ENCODE results near the gene MAPK12.
"Not testable (repeated sequence)": the region's sequence is repeated elsewhere in the genome, so short reads cannot be mapped to it uniquely, and the experiment has no call there.

The MAPK12 gene

GRCh38 chr22:50280708-50281383 lies 19.4 kb upstream of the MAPK12 start:
- DNase-seq = no peak

- no peak for DNase-seq
Measured at GRCh38 chr22:50280022-50280707, 18.7 kb upstream of the MAPK12 start.

- DNase-seq = no peak
Measured at GRCh38 chr22:50278956-50279619, 17.6 kb upstream of the MAPK12 start.

- no peak for DNase-seq
Measured at GRCh38 chr22:50278461-50278860, 17.0 kb upstream of the MAPK12 start.

GRCh38 chr22:50277761-50278160 lies 16.3 kb upstream of the MAPK12 start:
- no peak for DNase-seq

GRCh38 chr22:50276143-50276542 lies 14.7 kb upstream of the MAPK12 start:
- peak; percentile 65 for DNase-seq

GRCh38 chr22:50275181-50276055 lies 13.9 kb upstream of the MAPK12 start:
- DNase-seq = no peak

- DNase-seq = no peak
Measured at GRCh38 chr22:50274771-50275170, 13.3 kb upstream of the MAPK12 start.

GRCh38 chr22:50274311-50274710 lies 12.8 kb upstream of the MAPK12 start:
- DNase-seq = peak; percentile 41

- DNase-seq = not testable (repeated sequence)
Measured at GRCh38 chr22:50273781-50274180, 12.3 kb upstream of the MAPK12 start.

GRCh38 chr22:50273352-50273751 lies 11.9 kb upstream of the MAPK12 start:
- DNase-seq = not testable (repeated sequence)

- no peak for DNase-seq
Measured at GRCh38 chr22:50272044-50272802, 10.7 kb upstream of the MAPK12 start.

GRCh38 chr22:50271519-50271970 lies 10.1 kb upstream of the MAPK12 start:
- peak; percentile 26 for DNase-seq

- DNase-seq = peak; percentile 59
Measured at GRCh38 chr22:50270666-50271394, 9.3 kb upstream of the MAPK12 start.

GRCh38 chr22:50269970-50270665 lies 8.6 kb upstream of the MAPK12 start, which contains the start of gene MAPK11:
Gene MAPK11 (minus strand): TSS chr22:50270380. CDS start chr22:50270292, 88 bp downstream.
- DNase-seq = peak; percentile 54

GRCh38 chr22:50269573-50269969 lies 8.1 kb upstream of the MAPK12 start:
- DNase-seq = no peak

GRCh38 chr22:50268655-50269113 lies 7.2 kb upstream of the MAPK12 start:
- DNase-seq = no peak

- peak; percentile 66 for DNase-seq
Measured at GRCh38 chr22:50267591-50268390, 6.3 kb upstream of the MAPK12 start.

GRCh38 chr22:50266994-50267393 lies 5.5 kb upstream of the MAPK12 start:
- no peak for DNase-seq
